ENCODE results near the gene COL4A2.

The COL4A2 gene

GRCh38 chr13:110522721-110523120 lies 215.6 kb downstream of the COL4A2 start:
- no peak for TF ChIP-seq GATA2 (IDR thresholded peaks at IDR 0.05; ENCODE audit: low read depth, low read length)
- no peak for TF ChIP-seq GATA3 (IDR thresholded peaks at IDR 0.05; ENCODE audit: low read depth, low read length)

GRCh38 chr13:110523180-110523579 lies 216.1 kb downstream of the COL4A2 start:
- no peak for TF ChIP-seq GATA3 (IDR thresholded peaks at IDR 0.05; ENCODE audit: low read depth, low read length)
- TF ChIP-seq GATA2 (IDR thresholded peaks at IDR 0.05; ENCODE audit: low read depth, low read length): no peak

- TF ChIP-seq GATA2 (IDR thresholded peaks at IDR 0.05; ENCODE audit: low read depth, low read length) (no peak), GATA3 (IDR thresholded peaks at IDR 0.05; ENCODE audit: low read depth, low read length) (no peak)
Measured at GRCh38 chr13:110523838-110524540, 216.9 kb downstream of the COL4A2 start.

GRCh38 chr13:110524541-110525257 lies 217.6 kb downstream of the COL4A2 start:
- TF ChIP-seq GATA2 (IDR thresholded peaks at IDR 0.05; ENCODE audit: low read depth, low read length): 0 out of 2 replicates have a peak, but pooled peaks have one; percentile 25
- no peak for TF ChIP-seq GATA3 (IDR thresholded peaks at IDR 0.05; ENCODE audit: low read depth, low read length)

GRCh38 chr13:110525328-110526319 lies 218.5 kb downstream of the COL4A2 start:
- no peak for TF ChIP-seq GATA2 (IDR thresholded peaks at IDR 0.05; ENCODE audit: low read depth, low read length)
- no peak for TF ChIP-seq GATA3 (IDR thresholded peaks at IDR 0.05; ENCODE audit: low read depth, low read length)

- no peak for TF ChIP-seq GATA3 (IDR thresholded peaks at IDR 0.05; ENCODE audit: low read depth, low read length)
- no peak for TF ChIP-seq GATA2 (IDR thresholded peaks at IDR 0.05; ENCODE audit: low read depth, low read length)
Measured at GRCh38 chr13:110528371-110528770, 221.3 kb downstream of the COL4A2 start.

- TF ChIP-seq GATA2 (IDR thresholded peaks at IDR 0.05; ENCODE audit: low read depth, low read length) (no peak), GATA3 (IDR thresholded peaks at IDR 0.05; ENCODE audit: low read depth, low read length) (no peak)
Measured at GRCh38 chr13:110528911-110529310, 221.8 kb downstream of the COL4A2 start.

GRCh38 chr13:110529522-110530311 lies 222.6 kb downstream of the COL4A2 start:
- no peak for TF ChIP-seq GATA3 (IDR thresholded peaks at IDR 0.05; ENCODE audit: low read depth, low read length)
- no peak for TF ChIP-seq GATA2 (IDR thresholded peaks at IDR 0.05; ENCODE audit: low read depth, low read length)

GRCh38 chr13:110531100-110531499 lies 224.0 kb downstream of the COL4A2 start:
- TF ChIP-seq GATA3 (IDR thresholded peaks at IDR 0.05; ENCODE audit: low read depth, low read length): no peak
- no peak for TF ChIP-seq GATA2 (IDR thresholded peaks at IDR 0.05; ENCODE audit: low read depth, low read length)

- TF ChIP-seq GATA3 (IDR thresholded peaks at IDR 0.05; ENCODE audit: low read depth, low read length) (no peak), GATA2 (IDR thresholded peaks at IDR 0.05; ENCODE audit: low read depth, low read length) (no peak)
Measured at GRCh38 chr13:110531671-110532083, 224.6 kb downstream of the COL4A2 start.

GRCh38 chr13:110533771-110534670 lies 226.9 kb downstream of the COL4A2 start:
- TF ChIP-seq GATA3 (IDR thresholded peaks at IDR 0.05; ENCODE audit: low read depth, low read length) (no peak), GATA2 (IDR thresholded peaks at IDR 0.05; ENCODE audit: low read depth, low read length) (no peak)

- no peak for TF ChIP-seq GATA2 (IDR thresholded peaks at IDR 0.05; ENCODE audit: low read depth, low read length)
- no peak for TF ChIP-seq GATA3 (IDR thresholded peaks at IDR 0.05; ENCODE audit: low read depth, low read length)
Measured at GRCh38 chr13:110535526-110535925, 228.4 kb downstream of the COL4A2 start.

Measured in SH-SY5Y (cell line).